ENCODE results near the gene SLAMF7.

GRCh38 chr1:160739098-160739511, at the start of gene SLAMF7:
- TF ChIP-seq CTCF (IDR thresholded peaks at IDR 0.05) (no peak), POLR2A (IDR thresholded peaks at IDR 0.05) (no peak)
